GM19463 (cell line): ENCODE measurements around the gene DHCR24.
A peak's percentile ranks its signal among the peaks of the same experiment; 100 is the strongest.

ENCODE experiments used
- ATAC-seq: cut with Tn5 transposase; IDR thresholded peaks from one replicate; pipeline ENCODE4 v1.9.1; 2021; ENCODE audit warnings: mild to moderate bottlenecking, moderate library complexity; ENCODE audit not compliant: unreplicated experiment

DHCR24 gene

DNA sequence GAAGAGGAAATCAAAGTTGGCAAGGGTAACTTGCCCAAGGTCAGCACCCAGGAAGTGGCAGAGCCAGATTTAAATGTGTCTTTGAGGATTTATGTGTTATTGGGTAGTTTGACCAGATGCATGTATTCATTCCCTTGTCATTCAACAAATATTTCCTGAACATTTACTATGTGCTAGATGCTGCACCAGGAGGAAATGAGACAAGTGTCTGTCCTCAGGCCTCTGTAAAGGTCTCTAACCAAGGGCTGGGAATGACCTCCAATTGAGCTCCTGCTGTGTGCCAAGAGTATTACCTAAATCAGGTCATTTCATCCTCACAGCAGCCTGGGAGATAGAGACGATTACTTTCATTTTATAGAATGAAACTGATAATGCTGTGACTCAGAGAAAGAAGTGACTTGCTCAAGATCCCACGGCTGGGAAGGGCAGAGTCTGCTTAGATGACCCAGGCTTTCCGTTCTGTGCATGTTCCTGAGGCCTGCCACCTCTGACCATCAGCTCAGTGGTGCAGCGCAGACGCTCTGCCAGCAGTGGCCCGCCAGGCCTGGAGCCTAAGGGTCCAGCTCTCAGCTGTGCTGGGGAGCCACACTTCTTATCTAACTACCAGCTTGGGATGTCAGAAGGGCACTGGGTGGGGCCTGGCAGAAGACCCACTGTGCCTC is 82.4 kb downstream of the DHCR24 start:
- ATAC-seq, result peak; percentile 29

DNA sequence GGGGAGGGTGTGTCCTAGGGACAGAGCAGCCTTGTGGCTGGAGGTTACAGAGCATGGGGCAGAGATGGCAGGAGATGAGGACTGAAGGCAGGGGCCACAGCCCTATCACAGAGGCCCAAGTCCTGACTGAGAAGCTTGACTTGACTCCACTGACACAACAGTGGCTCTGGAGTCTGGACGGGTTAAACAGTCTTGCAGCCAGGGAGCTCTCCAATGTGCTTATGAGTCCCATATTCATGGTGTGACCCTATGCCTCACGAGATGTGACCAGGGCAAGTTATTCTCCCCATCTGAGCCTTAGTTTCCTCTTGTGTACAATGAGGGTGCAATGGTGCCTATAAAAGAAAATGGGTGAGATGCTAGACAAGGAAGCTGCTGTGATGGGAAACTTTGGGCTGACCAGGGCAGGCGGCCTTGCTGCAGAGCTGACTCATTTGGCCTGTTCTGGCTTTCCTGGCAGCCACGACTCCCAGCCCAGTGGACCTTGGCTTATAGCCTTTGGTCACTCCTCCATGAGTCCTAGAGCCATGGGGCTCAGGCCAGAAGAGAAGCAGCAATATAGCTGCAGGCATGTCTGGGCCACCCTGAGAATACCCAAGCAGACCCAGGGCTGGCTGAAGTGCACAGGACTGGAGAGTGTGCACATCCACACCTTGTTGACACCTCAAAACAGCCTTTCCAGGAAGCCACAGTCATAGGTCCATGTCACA is 83.1 kb downstream of the DHCR24 start:
- no peak for ATAC-seq

DNA sequence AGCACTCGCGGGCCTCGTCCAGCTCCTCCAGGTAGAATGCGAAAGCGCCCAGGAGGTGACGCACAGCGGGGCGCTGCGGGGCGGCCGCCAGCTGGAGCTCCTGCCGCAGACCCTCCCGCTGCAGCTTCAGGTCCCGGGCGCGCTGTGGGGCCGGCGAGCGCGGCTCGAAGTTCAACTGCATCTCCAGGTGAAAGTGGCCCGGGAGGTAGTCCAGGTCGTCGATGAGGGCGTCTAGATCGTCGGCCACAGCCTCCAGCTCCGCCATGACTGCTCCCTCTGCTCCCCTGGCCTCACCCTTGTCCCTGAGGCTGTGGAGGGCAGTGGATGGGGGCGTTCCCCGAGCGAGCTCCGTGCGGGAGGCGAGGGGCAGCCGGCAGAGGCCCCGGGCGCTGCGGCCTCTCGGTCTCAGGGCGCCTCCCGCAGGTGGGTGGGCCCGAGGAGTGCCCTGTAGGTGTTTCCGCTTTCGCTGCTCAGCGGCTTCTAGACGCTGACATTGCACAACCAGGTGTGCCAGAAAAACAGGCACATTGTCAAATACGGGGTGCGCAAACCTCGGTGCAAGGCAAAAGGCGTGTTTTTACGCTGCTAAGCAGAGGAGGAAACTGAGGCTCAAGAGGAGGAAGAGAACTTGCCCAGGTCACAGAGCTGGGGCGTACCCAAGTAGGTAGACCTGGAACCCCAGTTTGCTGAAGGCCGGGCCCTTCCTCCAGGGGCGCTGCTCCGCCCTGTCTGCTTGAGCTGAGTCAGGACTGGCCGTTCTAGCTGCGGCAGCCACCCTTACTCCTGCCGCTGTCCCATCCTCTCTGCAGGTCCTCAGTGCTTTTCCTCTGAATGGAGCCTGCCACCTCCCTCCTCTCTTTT is 85.9 kb downstream of the DHCR24 start, which contains the start of gene TTC22:
TTC22 (minus strand) TSS at position 425 of the 861 bp plus-strand sequence; CDS start at position 265, 160 bp downstream.
- peak; percentile 72 for ATAC-seq

DNA sequence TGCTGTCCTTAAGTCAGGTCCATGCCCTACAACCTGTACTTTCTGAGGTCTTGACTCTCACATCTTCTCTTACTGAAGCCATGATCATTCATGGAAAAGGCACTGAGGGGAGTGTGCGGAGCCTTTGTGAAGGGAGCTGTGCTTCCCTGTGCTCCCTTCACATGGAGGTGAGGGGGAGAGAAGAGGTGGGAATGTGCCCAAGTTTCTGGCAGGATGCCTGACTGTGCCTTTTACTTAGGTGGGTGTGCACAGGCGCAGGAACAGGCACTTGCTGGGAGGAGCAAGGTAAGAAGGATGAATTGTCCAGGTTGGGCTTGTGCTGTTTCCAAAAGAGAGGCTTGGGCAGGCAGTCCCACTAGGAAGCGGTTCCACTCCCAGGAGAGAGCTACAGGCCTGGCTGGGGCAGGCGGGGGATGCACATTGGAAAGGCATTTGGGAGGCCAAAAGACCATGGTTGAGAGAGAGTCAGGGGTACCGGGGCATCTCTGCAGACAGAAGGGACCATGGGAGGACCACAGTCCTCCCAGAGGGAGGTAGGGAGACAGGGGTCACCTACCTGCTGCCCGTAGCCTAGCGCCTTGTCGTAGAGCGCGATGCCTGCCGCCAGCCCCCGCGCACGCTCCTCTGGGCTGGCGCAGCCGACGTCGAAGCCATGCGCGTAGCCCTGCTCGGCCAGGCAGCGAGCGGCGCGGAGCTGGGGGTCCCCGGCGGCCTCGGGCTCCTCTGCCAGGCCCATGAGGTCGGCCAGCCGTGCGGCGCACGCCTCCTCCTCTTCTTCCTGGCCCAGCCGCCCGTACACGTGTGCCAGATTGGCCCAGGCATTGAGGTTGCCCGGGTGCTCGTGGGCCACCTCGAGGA is 86.7 kb downstream of the DHCR24 start:
- ATAC-seq, result no peak
